H1 (cell line): ENCODE data around the gene TTLL5. TPM values are rescaled to one million over a fixed set of nuclear protein-coding genes. Genes with fewer than 3 reads are reported as not detected.

Source experiments
- CTCF ChIA-PET: fragments of 300-600 bp; sonication (Branson Sonifier 250); formaldehyde crosslinking; loops from one replicate; lab custom pipeline; 2021; ENCODE audit not compliant: partially characterized antibody; lab: Charles Lee
- POLR2A ChIA-PET: fragments of 300-600 bp; sonication (Branson Sonifier 250); formaldehyde crosslinking; loops from one replicate; lab custom pipeline; 2021; ENCODE audit warnings: inconsistent platforms; ENCODE audit not compliant: partially characterized antibody; lab: Charles Lee
- DNase-seq, 2 experiments: peaks; one replicate each; pipeline versions ENCODE4 v3.0.0 to v3.0.0-alpha.2; 2010 to 2022; ENCODE audit warnings: low spot score in 2 of 2, low read depth in 1 of 2, mixed read lengths in 1 of 2
- FAIRE-seq: peaks from 2 replicates; lab custom pipeline; 2011; peaks lifted over from hg19 to GRCh38; lab: Jason Lieb, UNC
- H2AFZ ChIP-seq: 2 replicates; pipeline ENCODE4 v1.8.1; 2012; ENCODE audit warnings: low read length, inconsistent platforms
- H2AK5ac ChIP-seq: 2 replicates; pipeline ENCODE4 v1.6.1; 2013; ENCODE audit warnings: low read depth, low read length
- H2BK120ac ChIP-seq: replicated peaks from 2 replicates; pipeline ENCODE3; 2013; ENCODE audit warnings: low read depth, low read length, inconsistent platforms
- H2BK12ac ChIP-seq: 2 replicates; pipeline ENCODE4 v1.6.1; 2013; ENCODE audit warnings: low read depth, low read length
- H2BK15ac ChIP-seq: 2 replicates; pipeline ENCODE4 v1.6.1; 2013; ENCODE audit warnings: low read length
- H2BK20ac ChIP-seq: 2 replicates; pipeline ENCODE4 v1.6.1; 2013; ENCODE audit warnings: low read length
- H2BK5ac ChIP-seq: 2 replicates; pipeline ENCODE4 v1.6.1; 2013; ENCODE audit warnings: low read depth, low read length
- H3K14ac ChIP-seq: 2 replicates; pipeline ENCODE4 v1.6.1; 2013; ENCODE audit warnings: inconsistent platforms; ENCODE audit not compliant: insufficient read length
- H3K18ac ChIP-seq: 2 replicates; pipeline ENCODE4 v1.6.1; 2013; ENCODE audit warnings: low read length; ENCODE audit errors: extremely low read depth
- H3K23ac ChIP-seq: 2 replicates; pipeline ENCODE4 v1.6.1; 2013; ENCODE audit warnings: inconsistent platforms; ENCODE audit not compliant: insufficient read length
- H3K23me2 ChIP-seq: 2 replicates; pipeline ENCODE4 v1.6.1; 2013; ENCODE audit warnings: low read depth, low read length
- H3K27ac ChIP-seq: 2 replicates; pipeline ENCODE4 v1.6.1; 2011; ENCODE audit warnings: low read depth, low read length, inconsistent platforms
- H3K27me3 ChIP-seq, 4 experiments: replicated peaks in 1 of 4; 1 replicate in 1 of 4; 2 replicates in 3 of 4; pipeline versions ENCODE4 v1.6.1 to v1.8.1; 2011 to 2013; ENCODE audit warnings: low read length in 3 of 4, mild to moderate bottlenecking in 3 of 4, inconsistent platforms in 2 of 4, mixed read lengths in 2 of 4, moderate library complexity in 1 of 4; ENCODE audit not compliant: control insufficient read depth in 3 of 4, insufficient read depth in 3 of 4; ENCODE audit errors: extremely low read depth in 1 of 4
- H3K36me3 ChIP-seq, 4 experiments: 2 replicates each; pipeline versions ENCODE4 v1.6.1 to v1.8.1; 2011 to 2013; ENCODE audit warnings: mild to moderate bottlenecking in 4 of 4, low read length in 3 of 4, moderate library complexity in 2 of 4, control low read depth in 1 of 4, inconsistent platforms in 1 of 4; ENCODE audit not compliant: insufficient read depth in 4 of 4, control insufficient read depth in 2 of 4
- H3K4ac ChIP-seq: replicated peaks from 2 replicates; pipeline ENCODE3; 2013; ENCODE audit warnings: low read length, low read depth, mixed read lengths, inconsistent platforms; ENCODE audit not compliant: insufficient read length
- H3K4me1 ChIP-seq, 4 experiments: replicated peaks in 1 of 4; 1 replicate in 1 of 4; 2 replicates in 3 of 4; pipeline versions ENCODE4 v1.6.1 to v1.8.1; 2011 to 2013; ENCODE audit warnings: low read length in 3 of 4, inconsistent platforms in 2 of 4, mixed read lengths in 1 of 4; ENCODE audit not compliant: insufficient read depth in 4 of 4, control insufficient read depth in 3 of 4
- H3K4me2 ChIP-seq, 2 experiments: 2 replicates each; pipeline versions ENCODE4 v1.6.1 to v1.8.1; 2011 to 2013; ENCODE audit warnings: low read depth in 2 of 2, low read length in 2 of 2, control low read depth in 1 of 2, inconsistent platforms in 1 of 2, mild to moderate bottlenecking in 1 of 2; ENCODE audit not compliant: insufficient read depth in 1 of 2
- H3K4me3 ChIP-seq, 4 experiments: fragments of 200-600, 300-600 bp in 1 of 4; sonication (generic), shearing (Covaris generic), sonication (Bioruptor Twin) in 1 of 4; 2 replicates each; pipeline versions ENCODE4 v1.5.1 to v1.8.1; 2011 to 2016; ENCODE audit warnings: low read length in 4 of 4, low read depth in 3 of 4, control low read depth in 2 of 4, inconsistent platforms in 2 of 4, mild to moderate bottlenecking in 2 of 4, mixed read lengths in 1 of 4, moderate library complexity in 1 of 4; ENCODE audit not compliant: insufficient read depth in 2 of 4; ENCODE audit errors: extremely low read depth in 1 of 4
- H3K56ac ChIP-seq: replicated peaks from 2 replicates; pipeline ENCODE3; 2013; ENCODE audit warnings: low read depth, mild to moderate bottlenecking, mixed read lengths, low read length, inconsistent platforms; ENCODE audit not compliant: insufficient read length
- H3K79me1 ChIP-seq: 2 replicates; pipeline ENCODE4 v1.6.1; 2013; ENCODE audit warnings: low read depth, low read length, control low read depth
- H3K79me2 ChIP-seq, 2 experiments: 2 replicates each; pipeline versions ENCODE4 v1.6.1 to v1.8.1; 2012 to 2013; ENCODE audit warnings: low read length in 2 of 2, mild to moderate bottlenecking in 2 of 2, inconsistent platforms in 1 of 2; ENCODE audit not compliant: insufficient read depth in 2 of 2, control insufficient read depth in 1 of 2
- H3K9ac ChIP-seq, 4 experiments: replicated peaks in 1 of 4; 1 replicate in 1 of 4; 2 replicates in 3 of 4; pipeline versions ENCODE4 v1.6.1 to v1.8.1; 2011 to 2013; ENCODE audit warnings: low read depth in 3 of 4, low read length in 3 of 4, control low read depth in 2 of 4, mild to moderate bottlenecking in 2 of 4, moderate library complexity in 2 of 4, inconsistent platforms in 1 of 4; ENCODE audit errors: extremely low read depth in 1 of 4
- H3K9me3 ChIP-seq, 2 experiments: 2 replicates each; pipeline versions ENCODE4 v1.6.1 to v1.8.1; 2012 to 2013; ENCODE audit warnings: mild to moderate bottlenecking in 2 of 2, moderate library complexity in 2 of 2, control low read depth in 1 of 2, inconsistent platforms in 1 of 2, low read depth in 1 of 2, low read length in 1 of 2, mixed read lengths in 1 of 2; ENCODE audit not compliant: insufficient read depth in 2 of 2
- H4K20me1 ChIP-seq, 2 experiments: replicated peaks in 1 of 2; 2 replicates each; pipeline versions ENCODE3 to v1.8.1; 2011 to 2013; ENCODE audit warnings: inconsistent platforms in 2 of 2, low read length in 2 of 2, mild to moderate bottlenecking in 1 of 2; ENCODE audit not compliant: insufficient read depth in 2 of 2, control insufficient read depth in 1 of 2
- H4K5ac ChIP-seq: 2 replicates; pipeline ENCODE4 v1.6.1; 2013; ENCODE audit warnings: low read length, low read depth, mixed read lengths, inconsistent platforms; ENCODE audit not compliant: insufficient read length
- H4K8ac ChIP-seq: 2 replicates; pipeline ENCODE4 v1.8.0; 2013; ENCODE audit warnings: mild to moderate bottlenecking, moderate library complexity, low read length, inconsistent platforms; ENCODE audit not compliant: insufficient read depth; ENCODE audit errors: extremely low read depth
- H4K91ac ChIP-seq: replicated peaks from 2 replicates; pipeline ENCODE3; 2013; ENCODE audit warnings: low read length, mixed read lengths, inconsistent platforms; ENCODE audit not compliant: insufficient read length
- CEBPB ChIP-seq: IDR thresholded peaks from 2 replicates; pipeline ENCODE4 v1.6.1; 2012; ENCODE audit warnings: low read depth, low read length
- CHD2 ChIP-seq: IDR thresholded peaks from 2 replicates; pipeline ENCODE4 v1.6.1; 2012; ENCODE audit warnings: low read length, improper control_type of control experiment
- CTBP2 ChIP-seq: IDR thresholded peaks from 2 replicates; pipeline ENCODE4 v1.7.0; 2011; ENCODE audit warnings: borderline replicate concordance, mild to moderate bottlenecking, moderate library complexity, mixed read lengths, low read length; ENCODE audit not compliant: insufficient read depth, insufficient read length
- EGR1 ChIP-seq: IDR thresholded peaks from 2 replicates; pipeline ENCODE4 v1.6.1; 2011; ENCODE audit warnings: low read depth, low read length, borderline replicate concordance
- EZH2 ChIP-seq: fragments of 200-600 bp; sonication (generic); IDR thresholded peaks from 2 replicates; pipeline ENCODE4 v1.7.1; 2012; ENCODE audit warnings: low read depth, mild to moderate bottlenecking, moderate library complexity, low read length, inconsistent platforms; ENCODE audit not compliant: severe bottlenecking
- JUND ChIP-seq: IDR thresholded peaks from 2 replicates; pipeline ENCODE4 v1.6.1; 2011; ENCODE audit warnings: mild to moderate bottlenecking, improper control_type of control experiment, low read length
- MAFK ChIP-seq: IDR thresholded peaks from 2 replicates; pipeline ENCODE4 v1.6.1; 2012; ENCODE audit warnings: low read depth, mild to moderate bottlenecking, improper control_type of control experiment, low read length
- NRF1 ChIP-seq: IDR thresholded peaks from 2 replicates; pipeline ENCODE4 v1.6.1; 2011; ENCODE audit warnings: mild to moderate bottlenecking, low read depth, low read length, improper control_type of control experiment
- POU5F1 ChIP-seq: IDR thresholded peaks from 2 replicates; pipeline ENCODE4 v1.6.1; 2011; ENCODE audit warnings: low read depth, mild to moderate bottlenecking, low read length, moderate library complexity
- RNF2 ChIP-seq: fragments of 200-900, 300-1000 bp; sonication (generic); IDR thresholded peaks from 2 replicates; pipeline ENCODE4 v1.7.1; 2016; ENCODE audit warnings: borderline replicate concordance, low read depth, mild to moderate bottlenecking, antibody characterized with exemption, low read length; ENCODE audit not compliant: poor library complexity, severe bottlenecking; ENCODE audit errors: missing control alignments
- SIRT6 ChIP-seq: IDR thresholded peaks from one replicate; pipeline ENCODE4 v1.7.1; 2012; ENCODE audit warnings: low read length, inconsistent platforms
- SP4 ChIP-seq: IDR thresholded peaks from 2 replicates; pipeline ENCODE4 v1.6.1; 2012; ENCODE audit warnings: low read length, inconsistent platforms
- SUZ12 ChIP-seq: fragments of 200-600 bp; sonication (generic); IDR thresholded peaks from 2 replicates; pipeline ENCODE4 v1.6.1; 2012; ENCODE audit warnings: mild to moderate bottlenecking, inconsistent platforms, low read length, moderate library complexity, mixed read lengths
- TAF7 ChIP-seq: optimal IDR thresholded peaks from 2 replicates; pipeline ENCODE3; 2011; ENCODE audit warnings: low read depth, mild to moderate bottlenecking, inconsistent platforms, low read length, moderate library complexity, borderline replicate concordance
- YY1 ChIP-seq: IDR thresholded peaks from 2 replicates; pipeline ENCODE4 v1.6.1; 2011; ENCODE audit warnings: low read depth, mild to moderate bottlenecking, low read length
- WGBS, 2 experiments: shearing (Covaris generic) in 1 of 2; methylation state at CpG; one replicate each; pipeline versions ENCODE4 v1.1.6 to v1.1.7; 2013 to 2015; ENCODE audit warnings: low lambda C conversion rate in 2 of 2, mixed read lengths in 2 of 2, inconsistent platforms in 1 of 2, low coverage in 1 of 2, missing lambda C conversion rate in 1 of 2; ENCODE audit not compliant: insufficient replicate concordance in 2 of 2, insufficient coverage in 1 of 2, insufficient read length in 1 of 2; ENCODE audit errors: extremely low coverage in 1 of 2, missing lambda C conversion rate in 1 of 2; 5-methylcytosine and 5-hydroxymethylcytosine counted together
- polyA plus RNA-seq, 7 experiments: library from polyadenylated mRNA; depleted of rRNA in 3 of 7; stranded (reverse) in 5 of 7; unstranded in 2 of 7; fragments of >200 nt in 5 of 7; fragments of 200-250 nt in 2 of 7; gene quantifications; 1 replicate in 5 of 7; 2 replicates in 1 of 7; 4 replicates in 1 of 7; pipeline versions ENCODE4 v1.2.1 to v1.2.3, GENCODE V29; 2011 to 2013; ENCODE audit warnings: missing spikeins in 2 of 7, mixed read lengths in 2 of 7
- total RNA-seq: library from RNA; stranded (reverse); fragmentation: NEBNext Ultra II Directional; extraction: Animal tissue kit (Norgen Biotek cat#: 25700); gene quantifications from 2 replicates; pipeline ENCODE4 v1.2.1, GENCODE V29; 2021

The TTLL5 gene
- total and polyA plus RNA-seq, 2 of the 8 experiments (the other 6 are each of a cell fraction or from before 2014, with no cell fraction given), result 16.1 to 45.9 TPM

DNA sequence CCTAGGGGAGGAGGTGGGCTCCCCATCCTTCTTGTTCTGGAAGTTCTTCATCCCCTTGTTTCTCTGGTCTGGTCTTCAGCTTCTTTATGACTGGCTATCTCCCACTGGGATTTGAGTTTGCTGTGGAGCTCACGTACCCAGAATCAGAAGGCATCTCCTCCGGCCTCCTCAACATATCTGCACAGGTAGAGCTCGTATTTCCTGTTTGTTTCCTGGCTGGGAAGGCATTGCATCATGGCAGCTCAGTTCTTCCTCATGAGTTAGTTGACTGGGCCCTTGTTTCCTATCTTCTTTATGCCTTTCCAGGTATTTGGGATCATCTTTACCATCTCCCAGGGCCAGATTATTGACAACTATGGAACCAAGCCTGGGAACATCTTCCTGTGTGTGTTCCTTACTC lies 20.2 kb upstream of the TTLL5 start:
- no peak overlapping the region for H3K4me3 ChIP-seq
- CTCF ChIA-PET, result interaction anchor here (0.6 to 2.7 kb wide), 7 partner anchors 9 to 66 kb away, joined by 3 to 16 read pairs (median 3); partner anchors contain the start of gene FLVCR2
- TF ChIP-seq YY1, result no peak
- no peak for TF ChIP-seq CHD2
- no peak for TF ChIP-seq EGR1
- TF ChIP-seq NRF1, result no peak
- no peak for TF ChIP-seq TAF7
- no peak for TF ChIP-seq SIRT6
- no peak for TF ChIP-seq POU5F1
- TF ChIP-seq CEBPB, result no peak
- TF ChIP-seq JUND, result no peak
- TF ChIP-seq EZH2, result no peak
- TF ChIP-seq MAFK, result no peak
- no peak for TF ChIP-seq RNF2
- TF ChIP-seq CTBP2, result no peak
- TF ChIP-seq SUZ12, result no peak
- no peak for TF ChIP-seq SP4

More for the DNA sequence above, 20.2 kb upstream of the TTLL5 start:
- Histone ChIP-seq H3K79me2 (no peaks in the 10 kb centered on the region), H3K23me2 (no peaks in the 10 kb centered on the region), H4K5ac (no peak overlapping the region), H3K9me3 (no peaks in the 10 kb centered on the region), H3K18ac (no peak overlapping the region), H2BK20ac (no peak overlapping the region), H3K56ac (no peak overlapping the region), H2AFZ (no peak overlapping the region), H4K20me1 (no peaks in the 10 kb centered on the region), H3K9ac (no peak overlapping the region), H3K4me2 (no peak overlapping the region), H4K91ac (no peak overlapping the region), H2BK5ac (no peak overlapping the region), H3K27me3 (no peaks in the 10 kb centered on the region), H3K23ac (no peak overlapping the region), H2BK12ac (no peak overlapping the region), H2BK120ac (no peak overlapping the region), H3K4me1 (peaks cover 0 to 5% (median 2%) of the 10 kb centered on the region in 4 experiments; a peak in 4 of 7 replicates), H3K4ac (no peak overlapping the region), H3K27ac (no peak overlapping the region), H4K8ac (no peak overlapping the region), H3K14ac (no peak overlapping the region), H2AK5ac (no peak overlapping the region), H3K79me1 (no peaks in the 10 kb centered on the region), H3K36me3 (no peaks in the 10 kb centered on the region), H2BK15ac (no peak overlapping the region)
- FAIRE-seq (no peak), DNase-seq (no peak)
- POLR2A ChIA-PET, result interaction anchor here (1.3 to 1.7 kb wide), 3 partner anchors 8 to 12 kb away, joined by 4 to 7 read pairs (median 6); no protein-coding TSS in a partner anchor
- WGBS, 2 experiments, result 80% methylated on average over 3 of the region's 3 CpGs; no CpG with 5 or more reads in 1 of the 2 experiments
